Measurements from ENCODE around the gene KRT82.
"Not testable (repeated sequence)": the region's sequence is repeated elsewhere in the genome, so short reads cannot be mapped to it uniquely, and the experiment has no call there.

The KRT82 gene

DNA sequence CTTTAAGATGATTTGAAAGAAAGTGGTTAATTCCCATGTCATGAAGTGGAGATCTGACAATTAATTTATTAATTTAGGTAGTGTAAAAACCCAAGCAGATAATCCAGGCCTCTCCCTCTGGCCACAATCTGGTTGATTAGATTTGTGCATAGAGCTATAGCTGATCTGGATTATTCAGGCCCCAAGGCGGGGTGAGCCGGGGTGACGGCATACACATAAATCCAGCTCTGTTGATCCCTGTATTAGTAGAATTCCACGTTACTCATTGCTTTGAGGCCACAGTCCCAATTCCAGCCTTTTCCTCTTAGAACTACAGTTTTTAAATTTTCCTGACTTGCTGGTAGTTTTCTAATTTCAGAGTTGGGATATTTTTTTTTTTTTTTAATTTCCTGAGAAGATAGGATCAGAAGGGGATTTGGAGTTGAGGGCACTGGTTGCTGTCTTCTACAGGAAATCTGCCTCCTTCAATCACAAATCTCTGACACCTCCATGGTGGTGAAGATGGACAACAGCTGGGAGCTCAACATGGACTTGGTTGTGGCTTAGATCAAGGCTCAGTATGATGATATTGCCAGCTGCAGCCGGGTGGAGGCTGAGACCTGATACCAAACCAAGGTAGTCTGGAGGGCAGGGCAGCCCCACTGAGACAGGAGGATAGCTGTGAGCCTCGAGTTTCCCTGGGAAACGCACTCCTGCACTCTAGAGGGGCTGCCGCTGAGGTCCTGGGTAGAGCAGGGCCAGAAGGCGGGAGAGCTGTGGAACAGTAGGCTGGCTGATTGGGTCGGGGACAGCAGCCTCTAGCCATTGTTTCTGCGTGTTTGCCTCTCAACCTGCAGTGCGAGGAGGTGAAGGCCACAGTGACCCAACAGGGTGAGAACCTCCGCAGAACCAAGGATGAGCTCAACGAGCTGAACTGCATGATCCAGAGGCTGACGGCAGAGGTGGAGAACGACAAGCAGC lies 58.3 kb downstream of the KRT82 start:
- no peaks in the 10 kb centered on the region for H3K36me3 ChIP-seq (ENCODE audit: control insufficient read depth, insufficient read depth, low read length)
- no peaks in the 10 kb centered on the region for H3K27me3 ChIP-seq (ENCODE audit: control insufficient read depth, insufficient read depth, low read length, poor library complexity, severe bottlenecking)
- H3K4me3 ChIP-seq (ENCODE audit: insufficient read depth, low read depth, low read length) = no peak overlapping the region
- no peaks in the 10 kb centered on the region for H3K9me3 ChIP-seq (ENCODE audit: control insufficient read depth, low read length)
- H3K27ac ChIP-seq (ENCODE audit: insufficient read depth, low read depth, low read length, poor library complexity, severe bottlenecking) = no peak overlapping the region
- H3K4me1 ChIP-seq (ENCODE audit: control insufficient read depth, insufficient read depth, low read length) = no peaks in the 10 kb centered on the region
- WGBS, 2 experiments = 75 to 77% methylated on average over 16 of the region's 16 CpGs

DNA sequence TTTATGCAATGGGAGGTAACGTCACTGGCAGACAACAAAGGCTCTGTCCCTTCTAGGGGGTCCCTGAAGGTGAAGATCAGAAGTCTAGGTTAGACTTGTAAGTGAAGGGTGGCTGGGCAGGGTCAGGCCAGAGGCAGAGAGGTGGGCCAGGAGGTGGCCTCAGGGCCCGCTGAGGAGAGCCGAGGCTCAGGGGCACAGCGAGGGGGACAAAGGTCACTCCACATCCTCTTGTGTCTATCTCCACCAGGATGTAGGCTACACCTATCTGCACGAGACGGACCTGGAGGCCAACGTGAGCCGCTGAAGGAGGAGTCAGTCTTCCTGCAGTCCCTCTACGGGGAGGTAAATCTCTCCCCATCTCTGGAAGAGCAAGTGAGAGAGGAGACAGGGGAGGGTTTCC lies 59.1 kb downstream of the KRT82 start:
- Histone ChIP-seq H3K36me3 (ENCODE audit: control insufficient read depth, insufficient read depth, low read length) (no peaks in the 10 kb centered on the region), H3K9me3 (ENCODE audit: control insufficient read depth, low read length) (no peaks in the 10 kb centered on the region), H3K27ac (ENCODE audit: insufficient read depth, low read depth, low read length, poor library complexity, severe bottlenecking) (no peak overlapping the region), H3K4me1 (ENCODE audit: control insufficient read depth, insufficient read depth, low read length) (no peaks in the 10 kb centered on the region), H3K27me3 (ENCODE audit: control insufficient read depth, insufficient read depth, low read length, poor library complexity, severe bottlenecking) (no peaks in the 10 kb centered on the region), H3K4me3 (ENCODE audit: insufficient read depth, low read depth, low read length) (no peak overlapping the region)
- 82 to 84% methylated on average over 9 of the region's 9 CpGs for WGBS, 2 experiments

DNA sequence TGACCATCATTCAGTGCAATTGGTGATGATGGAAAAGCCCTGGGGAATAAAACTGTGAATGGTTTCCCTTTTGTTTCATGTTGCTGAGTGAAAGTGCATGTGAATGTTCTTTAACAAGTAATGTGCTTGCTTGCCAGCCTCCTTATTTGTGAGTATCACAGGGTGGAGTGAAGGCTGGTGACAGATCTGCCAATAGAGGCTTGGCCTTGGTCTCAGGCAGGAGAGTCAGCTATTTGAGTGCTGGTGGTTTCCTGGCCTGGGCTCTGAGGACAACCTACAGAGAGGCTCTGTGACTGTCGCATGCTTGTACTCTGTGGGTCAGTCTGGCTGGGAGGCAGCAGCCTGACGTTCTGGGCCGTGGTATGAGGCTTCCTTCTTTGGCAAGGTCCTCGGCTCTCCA lies 59.5 kb downstream of the KRT82 start:
- H3K27me3 ChIP-seq (ENCODE audit: control insufficient read depth, insufficient read depth, low read length, poor library complexity, severe bottlenecking) = no peaks in the 10 kb centered on the region
- H3K4me1 ChIP-seq (ENCODE audit: control insufficient read depth, insufficient read depth, low read length) = no peaks in the 10 kb centered on the region
- no peaks in the 10 kb centered on the region for H3K36me3 ChIP-seq (ENCODE audit: control insufficient read depth, insufficient read depth, low read length)
- H3K9me3 ChIP-seq (ENCODE audit: control insufficient read depth, low read length) = no peaks in the 10 kb centered on the region
- H3K27ac ChIP-seq (ENCODE audit: insufficient read depth, low read depth, low read length, poor library complexity, severe bottlenecking) = no peak overlapping the region
- 60 to 63% methylated on average over 4 of the region's 4 CpGs for WGBS, 2 experiments
- no peak overlapping the region for H3K4me3 ChIP-seq (ENCODE audit: insufficient read depth, low read depth, low read length)

DNA sequence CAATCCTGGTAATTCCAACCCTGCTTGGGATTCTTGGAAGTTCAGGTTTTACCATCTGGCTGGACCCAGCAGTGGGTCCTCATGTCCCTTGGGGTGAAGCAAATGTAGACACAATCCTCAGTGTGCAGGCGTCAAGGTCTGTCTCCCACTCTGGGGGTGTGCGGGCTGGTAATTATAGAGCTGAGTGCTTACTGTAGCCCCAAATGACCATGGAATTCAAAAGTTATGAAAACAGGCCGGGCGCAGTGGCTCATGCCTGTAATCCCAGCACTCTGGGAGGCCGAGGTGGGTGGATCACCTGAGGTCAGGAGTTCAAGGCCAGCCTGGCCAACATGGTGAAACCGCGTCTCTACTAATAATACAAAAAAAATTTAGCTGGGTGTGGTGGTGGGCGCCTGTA lies 61.1 kb downstream of the KRT82 start:
- H3K4me3 ChIP-seq (ENCODE audit: insufficient read depth, low read depth, low read length); H3K4me1 ChIP-seq (ENCODE audit: control insufficient read depth, insufficient read depth, low read length); H3K27ac ChIP-seq (ENCODE audit: insufficient read depth, low read depth, low read length, poor library complexity, severe bottlenecking); H3K9me3 ChIP-seq (ENCODE audit: control insufficient read depth, low read length); H3K27me3 ChIP-seq (ENCODE audit: control insufficient read depth, insufficient read depth, low read length, poor library complexity, severe bottlenecking); H3K36me3 ChIP-seq (ENCODE audit: control insufficient read depth, insufficient read depth, low read length): not testable (repeated sequence)
- 94 to 96% methylated on average over 5 to 8 of the region's 8 CpGs for WGBS, 2 experiments

DNA sequence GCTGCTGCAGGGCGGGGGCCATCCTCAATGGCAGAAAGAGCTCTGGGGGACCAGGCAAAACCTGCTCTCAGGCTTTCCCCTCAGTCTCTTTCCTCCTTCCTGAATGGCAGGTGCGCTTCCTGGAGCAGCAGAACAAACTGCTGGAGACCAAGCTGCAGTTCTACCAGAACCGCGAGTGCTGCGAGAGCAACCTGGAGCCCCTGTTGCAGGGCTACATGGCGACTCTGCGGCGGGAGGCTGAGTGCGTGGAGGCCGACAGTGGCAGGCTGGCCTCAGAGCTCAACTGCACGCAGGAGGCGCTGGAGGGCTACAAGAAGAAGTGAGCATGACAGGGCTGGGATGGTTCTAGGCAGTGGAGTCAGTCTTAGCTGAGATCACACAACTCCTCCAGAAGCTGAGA lies 62.0 kb downstream of the KRT82 start:
- 94 to 95% methylated on average over 12 of the region's 12 CpGs for WGBS, 2 experiments
- Histone ChIP-seq H3K27ac (ENCODE audit: insufficient read depth, low read depth, low read length, poor library complexity, severe bottlenecking) (no peak overlapping the region), H3K27me3 (ENCODE audit: control insufficient read depth, insufficient read depth, low read length, poor library complexity, severe bottlenecking) (no peaks in the 10 kb centered on the region), H3K36me3 (ENCODE audit: control insufficient read depth, insufficient read depth, low read length) (no peaks in the 10 kb centered on the region), H3K4me3 (ENCODE audit: insufficient read depth, low read depth, low read length) (no peak overlapping the region), H3K9me3 (ENCODE audit: control insufficient read depth, low read length) (no peaks in the 10 kb centered on the region), H3K4me1 (ENCODE audit: control insufficient read depth, insufficient read depth, low read length) (no peaks in the 10 kb centered on the region)

Measured in ectodermal cell (in vitro differentiated cells).